NCI-H82 treated with DMSO at 0.1 percent for 48 hours (cell line): ENCODE results near the gene IKZF1.

Experiments used
- DNase-seq: peaks from one replicate; lab custom pipeline; 2025; ENCODE audit not compliant: unreplicated experiment; lab: John Stamatoyannopoulos, UW

IKZF1 gene

GRCh38 chr7:50304129-50304910 is at the start of gene IKZF1:
Gene IKZF1 (plus strand): TSS chr7:50304716. CDS start chr7:50319062, 14,346 bp downstream.
- no peak for DNase-seq

- no peak for DNase-seq
Measured at GRCh38 chr7:50261593-50261992, 42.9 kb upstream of the IKZF1 start.

GRCh38 chr7:50262446-50262845 is 42.1 kb upstream of the IKZF1 start:
- no peak for DNase-seq

GRCh38 chr7:50262916-50263690 is 41.4 kb upstream of the IKZF1 start:
- no peak for DNase-seq

DNA sequence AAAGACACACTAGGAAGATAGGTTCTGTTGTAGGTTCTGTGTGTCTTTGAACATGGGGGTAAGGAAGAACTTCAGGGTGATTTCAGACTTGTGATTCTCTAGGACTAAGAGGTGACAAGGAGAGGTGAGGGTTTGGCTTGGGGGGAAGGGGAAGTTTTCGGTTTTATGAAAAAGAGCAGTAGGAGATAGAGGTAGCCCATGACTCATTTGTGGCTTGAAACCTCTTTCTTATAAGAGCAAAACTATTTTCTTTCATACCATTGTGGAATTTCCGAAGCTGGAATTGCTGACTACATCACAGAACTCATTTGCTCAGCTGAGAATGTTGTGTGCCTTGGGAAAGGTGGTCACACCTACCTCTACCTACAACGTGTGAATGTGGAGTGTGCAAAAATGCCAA is 39.6 kb upstream of the IKZF1 start:
- no peak for DNase-seq

DNA sequence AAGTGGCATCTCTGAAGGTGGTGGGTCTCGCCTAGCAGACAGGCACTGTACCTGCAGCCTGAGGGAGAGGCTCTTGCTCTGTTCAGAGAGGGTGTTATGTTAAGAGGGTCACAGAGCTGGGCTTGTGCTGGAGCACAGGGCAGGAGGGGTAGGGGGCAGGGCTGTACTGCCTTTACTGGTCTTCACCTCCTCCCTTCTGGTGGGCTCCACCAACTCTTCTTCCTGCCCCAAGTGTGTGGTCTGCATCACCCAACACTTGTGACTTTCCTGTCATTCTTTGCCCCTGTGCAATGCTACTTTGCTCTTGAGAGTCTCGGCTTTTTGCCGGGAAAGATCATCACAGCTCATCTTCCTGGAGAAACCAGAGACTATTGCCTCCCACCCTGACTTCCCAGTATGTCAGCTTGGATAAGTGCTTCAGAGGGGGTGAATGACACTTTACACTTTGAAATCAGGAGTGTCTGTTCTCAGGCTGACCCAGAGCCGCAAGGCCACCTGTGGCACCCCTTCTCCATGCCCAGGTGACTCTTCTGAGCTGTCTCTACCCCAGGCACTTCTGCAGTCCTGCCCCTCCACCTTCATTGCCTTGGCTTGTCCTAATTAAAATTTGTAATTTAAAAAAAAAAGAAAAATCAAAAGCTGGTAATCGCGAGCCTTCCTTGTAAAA is 38.4 kb upstream of the IKZF1 start:
- DNase-seq = no peak

DNA sequence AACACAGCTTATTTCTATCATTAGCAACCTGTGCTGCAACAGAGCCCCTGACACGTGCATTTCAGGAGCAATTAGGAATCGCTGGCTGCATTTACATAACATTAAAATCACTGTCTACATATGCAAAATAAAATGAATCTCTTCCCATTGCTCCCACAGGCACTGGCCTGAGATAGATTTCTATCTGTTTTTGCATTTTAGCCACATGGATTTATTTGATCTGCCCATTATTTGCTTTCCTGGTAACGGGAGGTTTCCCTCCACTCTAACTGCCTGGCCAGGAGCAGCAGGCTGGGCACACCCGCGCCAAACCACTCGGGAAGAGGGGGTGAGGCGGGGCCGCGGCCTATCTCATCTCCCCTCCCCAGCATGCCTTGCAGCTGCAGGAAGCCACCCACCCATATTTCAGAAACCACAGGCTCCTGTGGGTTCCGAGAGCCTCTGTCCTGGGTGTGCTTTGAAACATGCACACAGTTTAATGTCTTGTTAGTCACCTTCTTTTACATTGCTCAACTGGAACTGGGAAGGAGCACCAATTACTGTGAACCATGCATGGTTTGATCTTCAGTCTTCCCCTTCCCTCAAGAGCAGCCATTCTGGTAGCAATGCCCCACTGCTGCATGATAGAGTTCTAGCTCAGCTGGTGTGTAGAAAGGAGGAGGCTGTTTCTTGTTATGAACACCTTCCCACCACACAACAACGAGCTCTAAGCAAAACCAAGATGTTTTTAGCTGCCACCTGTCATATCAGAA is 37.7 kb upstream of the IKZF1 start:
- no peak for DNase-seq

DNA sequence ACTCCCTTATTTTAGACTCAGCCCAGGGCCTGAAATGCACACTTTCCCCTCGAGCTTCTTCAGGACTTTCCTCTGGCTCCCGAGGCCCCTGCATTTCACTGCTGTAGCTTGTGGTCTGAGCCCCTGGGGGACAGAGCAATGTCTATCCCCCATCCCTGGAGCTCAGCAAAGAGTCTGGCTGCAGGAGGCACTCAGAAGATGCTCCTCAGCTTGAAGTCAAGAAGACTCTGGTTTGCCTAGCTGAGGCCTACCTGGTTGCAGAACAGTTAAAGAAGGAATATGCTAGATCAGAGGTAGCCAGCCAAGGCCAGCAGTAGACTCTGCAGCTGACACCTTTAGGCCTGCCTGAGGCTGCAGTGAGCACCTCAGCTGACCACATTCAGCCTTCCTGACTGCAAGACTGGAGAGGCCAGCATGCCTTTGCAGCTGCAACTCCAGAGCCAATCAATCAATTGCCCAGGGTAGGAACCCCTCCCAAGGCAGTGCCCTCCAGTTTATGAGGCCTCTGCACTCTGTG is 36.9 kb upstream of the IKZF1 start:
- no peak for DNase-seq

DNA sequence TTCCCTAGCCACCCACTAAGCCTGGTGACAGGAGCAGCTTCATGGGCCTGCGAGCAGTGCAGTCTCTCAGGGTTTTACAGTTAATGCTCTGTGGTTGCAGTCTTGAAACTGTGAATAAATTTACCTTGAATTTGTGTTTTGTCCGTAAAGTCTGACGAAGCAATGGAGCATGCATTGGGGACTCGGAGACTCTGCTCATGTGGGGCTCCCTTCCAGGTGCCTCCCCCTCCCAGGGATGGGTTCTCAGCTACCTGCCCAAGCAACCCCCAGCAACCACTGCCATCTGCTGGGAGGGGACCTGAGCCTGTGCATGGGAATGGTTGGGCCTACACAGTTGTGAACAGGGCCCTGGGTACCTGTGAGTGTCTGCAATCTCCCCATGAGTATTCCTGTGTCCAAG is 36.3 kb upstream of the IKZF1 start:
- DNase-seq = no peak

GRCh38 chr7:50268990-50269389 is 35.5 kb upstream of the IKZF1 start:
- no peak for DNase-seq

DNA sequence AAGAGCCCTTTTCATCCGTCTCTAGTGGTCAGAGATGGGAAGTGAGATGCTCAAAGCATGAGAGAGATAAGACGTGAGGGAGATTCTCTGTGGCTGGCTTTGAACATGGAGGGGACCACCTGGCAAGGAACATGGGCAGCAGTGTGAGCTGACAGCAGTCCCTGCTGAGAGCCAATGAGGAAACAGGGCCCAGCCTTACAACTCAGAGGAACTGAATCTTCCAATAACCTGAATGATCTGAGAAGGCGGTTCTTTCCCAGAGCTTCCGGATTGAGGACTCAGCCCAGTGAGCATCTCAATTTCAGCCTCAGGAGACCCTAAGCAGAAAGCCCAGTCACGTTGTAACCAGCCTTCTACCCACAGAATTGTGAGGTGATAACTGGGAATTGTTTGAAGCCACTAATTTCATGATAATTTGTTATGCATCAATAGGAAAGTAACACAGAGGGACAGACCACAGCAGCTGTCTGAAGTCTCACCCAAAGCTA is 33.9 kb upstream of the IKZF1 start:
- no peak for DNase-seq

DNA sequence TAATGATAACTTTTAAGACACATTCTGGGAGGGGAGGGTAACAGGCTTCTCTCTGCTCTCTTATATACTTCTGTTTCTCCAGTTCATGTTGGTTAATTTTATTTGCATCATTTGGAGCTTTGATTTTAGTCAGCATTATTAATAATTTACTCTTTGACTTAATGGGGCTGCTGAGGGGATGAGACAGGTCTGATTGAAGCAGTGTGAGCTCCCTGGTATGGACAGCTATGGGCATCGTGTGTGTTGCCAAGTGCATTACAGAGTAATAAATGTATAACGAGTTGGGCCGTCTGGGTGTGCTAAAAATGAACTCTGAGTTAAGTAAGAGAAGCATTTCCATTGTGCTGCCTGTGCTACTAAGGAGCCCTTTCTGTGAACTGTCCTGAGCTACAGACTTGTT is 31.7 kb upstream of the IKZF1 start:
- no peak for DNase-seq

GRCh38 chr7:50273301-50273700 is 31.2 kb upstream of the IKZF1 start:
- no peak for DNase-seq

DNA sequence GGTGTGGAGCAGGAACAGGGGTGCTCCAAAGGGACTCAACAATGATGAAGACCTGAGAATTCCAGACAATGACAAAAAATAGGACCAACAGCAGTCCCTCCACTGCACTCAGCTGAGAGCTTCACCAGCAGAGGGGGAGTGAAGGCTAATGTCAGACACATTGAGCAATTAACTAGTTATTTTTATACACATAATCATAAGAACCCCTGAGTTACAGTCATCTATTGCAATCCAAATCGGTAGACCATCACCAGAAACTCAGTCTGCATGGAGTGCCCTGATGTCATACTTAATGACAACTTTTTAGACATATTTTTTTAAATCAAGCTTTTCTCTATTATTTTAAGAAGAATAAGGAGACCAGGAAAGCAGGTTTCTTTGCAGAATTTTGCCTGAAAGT is 30.6 kb upstream of the IKZF1 start:
- no peak for DNase-seq

- DNase-seq = no peak
Measured at GRCh38 chr7:50274361-50274760, 30.2 kb upstream of the IKZF1 start.

- DNase-seq = no peak
Measured at GRCh38 chr7:50275430-50275829, 29.1 kb upstream of the IKZF1 start.

DNA sequence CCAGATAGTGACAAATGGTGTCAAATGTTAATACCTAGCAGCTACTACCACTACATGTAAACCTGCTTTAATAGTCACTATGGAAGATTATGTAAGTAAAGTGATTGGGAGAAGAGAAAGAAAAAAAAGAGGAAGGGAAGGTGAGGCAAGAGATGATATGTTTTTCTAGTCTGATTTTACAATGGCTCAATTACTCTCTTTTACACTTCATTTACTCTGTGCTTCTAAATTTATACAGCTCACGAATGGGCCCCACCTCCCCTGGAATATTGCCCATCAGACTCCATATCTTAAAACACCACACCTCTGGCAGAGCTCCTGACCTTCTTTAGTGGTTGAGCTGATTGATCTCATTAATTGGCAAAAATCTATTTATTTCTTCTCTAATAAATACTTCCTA is 28.0 kb upstream of the IKZF1 start:
- no peak for DNase-seq

GRCh38 chr7:50278120-50278519 is 26.4 kb upstream of the IKZF1 start:
- DNase-seq = no peak

DNA sequence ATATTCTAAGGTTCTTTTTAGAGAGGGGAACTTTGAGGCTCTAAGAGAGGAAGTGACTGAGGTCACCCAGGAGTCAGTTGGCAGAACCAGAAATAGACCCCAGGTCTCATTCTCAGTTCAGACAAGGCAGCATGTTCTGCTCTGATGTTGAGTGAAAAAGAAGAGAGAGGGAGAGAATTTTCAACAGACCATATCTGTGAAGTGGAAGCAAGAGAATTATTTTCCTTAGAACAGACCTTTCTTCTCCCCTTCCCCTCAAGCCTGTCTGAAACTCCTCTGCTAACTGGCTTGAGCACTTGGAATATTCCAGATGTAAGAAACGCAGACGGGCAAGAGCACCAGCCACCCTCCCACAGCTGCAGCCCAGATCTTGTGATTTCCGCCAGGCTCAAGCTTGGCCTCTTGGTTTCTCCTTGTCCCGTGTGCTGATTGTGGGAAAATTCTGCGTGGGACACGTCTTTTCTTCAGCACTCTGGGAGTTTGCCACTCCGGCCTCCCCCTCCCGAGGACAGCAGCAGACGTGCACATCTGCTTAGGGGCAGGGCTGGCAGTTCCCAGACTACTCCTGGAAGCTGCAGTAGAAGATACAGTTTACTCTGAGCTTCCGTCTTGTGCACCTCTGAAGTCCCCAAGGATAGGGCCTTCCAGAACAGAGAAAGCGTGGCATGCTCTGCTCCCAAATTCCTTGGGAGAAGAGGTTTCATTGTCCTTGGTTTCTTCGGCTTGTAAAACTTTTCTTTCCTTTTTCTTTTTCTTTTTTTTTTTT is 22.7 kb upstream of the IKZF1 start:
- no peak for DNase-seq
